ENCODE data around the gene ZNF750.

The ZNF750 gene

GRCh38 chr17:82832881-82833475 lies 6.8 kb downstream of the ZNF750 start:
- no peak for DNase-seq

- DNase-seq: no peak
Observed at GRCh38 chr17:82832411-82832810, 7.4 kb downstream of the ZNF750 start.

GRCh38 chr17:82831818-82832200 lies 8.0 kb downstream of the ZNF750 start:
- DNase-seq: no peak

DNA sequence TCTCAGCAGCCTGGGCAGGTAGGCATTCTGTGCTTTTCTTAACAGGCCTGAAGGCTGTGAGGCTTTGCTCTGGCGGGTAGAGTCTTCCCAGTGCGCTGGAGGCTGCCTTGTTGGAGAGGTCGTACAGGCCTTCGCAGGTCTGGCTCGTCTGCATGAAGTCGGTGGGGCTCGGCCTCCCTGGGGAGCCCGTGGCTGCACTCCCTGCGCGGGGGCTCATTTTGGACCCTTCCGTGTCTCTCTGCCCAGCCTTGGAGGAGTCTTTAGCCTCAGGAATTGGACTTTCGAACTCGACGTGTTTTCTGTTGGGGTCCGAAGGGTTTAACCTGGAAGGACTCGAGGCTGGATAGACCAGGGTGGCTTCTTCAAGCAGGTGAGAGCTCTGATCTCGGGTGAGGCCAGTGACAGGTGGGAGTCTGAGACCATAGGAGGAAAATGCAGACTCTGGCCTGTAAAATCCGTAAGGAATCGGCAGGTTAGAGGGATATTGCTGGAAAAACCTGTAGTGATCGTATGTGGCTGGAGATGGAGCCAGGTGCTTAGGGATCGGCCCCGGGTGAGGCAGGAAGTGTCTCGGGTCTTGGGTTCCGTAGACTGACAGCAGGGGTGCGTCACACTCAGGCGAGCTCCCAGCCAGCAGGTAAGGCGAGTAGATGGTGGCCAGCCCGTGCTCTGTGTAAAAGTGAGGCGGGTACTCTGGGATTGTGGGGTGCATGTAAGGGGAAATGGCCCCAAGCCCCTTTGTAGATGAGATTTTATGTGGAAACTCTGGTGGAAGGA lies 8.6 kb downstream of the ZNF750 start:
- DNase-seq: no peak

GRCh38 chr17:82830249-82830661 lies 9.6 kb downstream of the ZNF750 start:
- no peak for DNase-seq

DNA sequence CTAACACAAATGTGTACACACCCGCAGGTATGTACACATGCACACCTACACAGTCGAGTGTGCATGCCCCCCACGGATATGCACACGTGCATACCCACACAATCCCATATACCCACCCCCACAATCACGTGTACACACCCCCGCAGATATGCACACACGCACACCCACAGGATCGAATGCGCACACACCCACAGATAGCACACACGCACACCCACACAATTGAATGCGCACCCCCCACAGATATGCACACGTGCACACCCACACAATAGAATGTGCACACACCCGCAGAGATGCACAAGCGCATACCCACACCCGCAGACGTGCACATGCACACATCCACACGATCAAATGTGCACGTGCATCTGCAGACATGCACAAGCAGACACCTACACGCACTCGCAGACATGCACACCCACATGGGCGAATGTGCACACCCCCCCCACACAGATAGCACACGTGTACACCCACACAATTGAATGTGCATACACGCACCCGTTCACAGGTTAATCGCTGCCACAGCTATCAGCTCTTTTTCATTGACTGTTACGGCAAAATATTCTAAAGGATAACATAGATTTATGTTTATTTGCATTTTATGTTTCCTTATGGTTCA lies 10.8 kb downstream of the ZNF750 start:
- no peak for DNase-seq

- no peak for DNase-seq
Observed at GRCh38 chr17:82826956-82827355, 12.9 kb downstream of the ZNF750 start.

DNA sequence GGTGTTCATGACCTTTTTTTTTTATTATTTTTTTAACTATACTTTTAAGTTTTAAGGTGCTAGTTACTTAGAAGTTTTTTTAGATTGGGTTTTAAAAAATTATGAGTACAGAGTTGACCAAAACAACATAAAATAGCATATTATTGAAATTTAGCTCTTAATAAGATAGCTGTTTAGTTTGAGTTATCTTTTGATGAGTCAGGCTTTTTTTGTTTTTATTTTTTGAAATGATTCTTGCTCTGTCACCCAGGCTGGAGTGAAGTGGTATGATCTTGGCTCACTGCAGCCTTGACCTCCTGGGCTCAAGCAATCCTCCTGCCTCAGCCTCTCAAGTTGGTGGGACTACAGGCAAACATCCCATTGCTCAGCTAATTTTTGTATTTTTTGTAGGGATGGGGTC lies 13.6 kb downstream of the ZNF750 start:
- no peak for DNase-seq

- no peak for DNase-seq
Observed at GRCh38 chr17:82825540-82826124, 14.2 kb downstream of the ZNF750 start.

DNA sequence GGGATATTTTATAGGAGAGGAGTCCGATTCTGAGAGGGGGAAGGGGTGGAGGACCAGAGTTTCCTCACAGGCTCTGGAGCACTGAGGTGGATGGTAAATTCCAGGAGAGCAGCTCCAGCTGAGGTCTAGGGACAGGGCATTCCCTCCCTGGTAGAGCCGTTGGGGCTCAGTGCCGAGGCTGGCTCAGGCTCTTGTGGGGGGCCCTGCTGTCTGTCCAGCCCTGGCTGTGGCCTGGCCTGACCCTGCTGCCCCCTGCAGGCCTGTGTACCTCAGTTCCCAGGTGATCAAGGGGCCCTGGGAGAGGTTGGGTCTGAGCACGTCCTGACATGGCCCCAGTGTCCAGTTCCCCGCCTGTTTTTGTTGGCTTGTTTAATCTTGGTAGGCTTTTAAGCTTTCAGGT lies 16.8 kb downstream of the ZNF750 start:
- DNase-seq: no peak

DNA sequence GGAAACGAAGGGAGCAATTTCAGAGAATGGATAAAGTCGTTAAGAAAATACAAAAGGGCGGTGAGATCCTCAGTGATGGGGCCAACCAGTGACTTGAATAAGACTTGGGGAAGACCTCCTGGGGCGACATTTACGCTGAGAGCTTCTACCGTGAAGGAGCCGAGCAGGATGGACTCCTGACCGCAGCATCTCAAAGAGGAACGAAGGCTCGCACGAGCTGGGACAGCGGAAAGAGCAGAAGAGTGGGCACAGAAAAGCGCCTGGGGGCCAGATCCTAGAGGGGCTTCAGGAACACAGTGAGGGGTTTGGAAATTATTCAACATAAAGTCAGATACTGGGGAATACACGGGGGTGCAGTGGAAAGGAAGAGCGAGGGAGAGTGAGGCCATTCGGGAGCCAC lies 17.5 kb downstream of the ZNF750 start:
- DNase-seq: no peak

DNA sequence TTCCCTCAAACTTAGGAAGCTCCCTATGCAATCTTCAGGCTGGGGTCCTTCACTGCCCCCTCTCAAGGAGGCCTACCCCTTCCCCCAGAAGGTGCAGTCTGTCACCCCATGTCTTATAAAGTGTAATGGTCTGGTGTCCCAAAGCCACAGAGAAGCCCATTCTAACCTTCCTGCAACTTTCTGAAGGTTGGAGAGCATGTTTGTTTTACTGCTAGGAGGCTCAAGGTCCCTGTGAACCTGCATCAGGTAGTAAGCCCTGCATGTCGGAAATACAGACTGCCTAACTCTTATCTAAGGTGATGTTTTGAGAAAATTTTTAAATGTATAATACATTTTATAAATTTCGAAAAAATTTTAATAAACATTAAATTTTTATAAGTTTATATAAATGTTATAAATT lies 18.3 kb downstream of the ZNF750 start:
- DNase-seq: no peak

DNA sequence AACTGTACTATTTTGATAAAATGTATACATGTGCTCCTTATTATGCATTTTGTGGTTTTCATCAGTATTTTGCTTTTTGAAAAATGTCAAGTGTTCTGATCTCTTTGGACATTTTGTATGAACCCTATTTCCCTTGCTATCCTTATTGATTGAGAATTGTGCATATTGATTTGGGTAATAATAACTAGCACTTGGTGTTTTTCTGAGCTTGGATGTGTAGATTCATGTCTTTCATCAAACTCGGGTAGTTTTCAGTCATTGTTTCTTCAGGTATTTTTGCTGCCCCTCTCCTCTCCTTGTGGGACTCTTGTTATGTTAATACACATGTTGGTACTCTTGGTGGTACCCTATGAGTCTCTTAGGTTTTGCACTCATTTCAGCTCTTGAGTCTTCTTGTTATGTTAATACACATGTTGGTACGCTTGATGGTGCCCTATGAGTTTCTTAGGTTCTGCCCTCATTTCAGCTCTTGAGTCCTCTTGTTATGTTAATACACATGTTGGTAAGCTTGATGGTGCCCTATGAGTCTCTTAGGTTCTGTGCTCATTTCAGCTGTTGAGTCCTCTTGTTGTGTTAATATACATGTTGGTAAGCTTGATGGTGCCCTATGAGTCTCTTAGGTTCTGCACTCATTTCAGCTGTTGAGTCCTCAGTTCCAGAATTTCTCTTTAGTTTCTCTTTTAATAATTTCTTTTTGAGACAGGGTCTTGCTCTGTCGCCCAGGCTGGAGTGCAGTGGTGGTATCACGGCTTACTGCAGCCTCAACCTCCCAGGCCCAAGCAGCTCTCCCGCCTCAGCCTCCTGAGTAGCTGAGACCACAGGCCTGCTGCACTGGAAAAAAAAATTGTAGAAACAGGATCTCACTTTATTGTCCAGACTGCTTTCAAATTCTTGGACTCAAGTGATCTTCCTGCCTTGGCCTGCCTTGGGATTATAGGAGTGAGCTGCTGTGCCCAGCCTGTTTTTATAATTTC lies 19.3 kb downstream of the ZNF750 start:
- DNase-seq: no peak

DNA sequence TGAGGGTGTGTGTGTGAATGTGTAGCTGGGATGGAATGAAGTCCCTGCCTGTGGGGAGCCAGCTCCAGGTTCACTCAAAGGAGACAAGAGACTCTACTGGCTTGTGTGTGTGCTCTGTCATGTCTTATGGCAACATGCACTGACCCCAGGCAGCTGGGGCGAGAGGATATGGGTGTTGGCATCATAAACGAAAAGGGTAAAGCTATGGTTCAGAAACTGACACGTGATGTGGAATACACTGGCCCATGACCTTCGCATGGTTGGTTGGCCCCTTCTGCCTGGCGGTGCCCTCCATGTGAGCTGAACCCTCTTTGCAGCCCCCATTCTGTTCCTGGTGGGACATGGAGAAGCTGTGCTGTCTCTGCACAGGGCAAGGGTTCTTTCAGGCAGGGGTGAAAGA lies 21.9 kb downstream of the ZNF750 start:
- DNase-seq: no peak

DNA sequence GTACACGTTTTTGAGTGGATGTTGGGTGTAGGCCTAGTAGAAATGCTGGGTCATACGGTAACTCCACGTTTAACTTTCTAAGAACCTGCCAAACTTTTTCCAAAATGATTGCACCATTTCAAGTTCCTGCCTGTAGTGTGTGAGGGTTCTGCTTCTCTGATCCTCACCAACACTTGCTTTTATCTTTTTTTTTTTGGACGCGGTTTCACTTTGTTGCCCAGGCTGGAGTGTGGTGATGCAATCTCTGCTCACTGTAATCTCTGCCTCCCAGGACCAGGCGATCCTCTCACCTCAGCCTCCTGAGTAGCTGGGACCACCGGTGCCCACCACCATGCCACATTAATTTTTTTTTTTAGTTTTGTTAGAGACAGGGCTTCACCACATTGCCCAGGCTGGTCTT lies 23.5 kb downstream of the ZNF750 start:
- no peak for DNase-seq

DNA sequence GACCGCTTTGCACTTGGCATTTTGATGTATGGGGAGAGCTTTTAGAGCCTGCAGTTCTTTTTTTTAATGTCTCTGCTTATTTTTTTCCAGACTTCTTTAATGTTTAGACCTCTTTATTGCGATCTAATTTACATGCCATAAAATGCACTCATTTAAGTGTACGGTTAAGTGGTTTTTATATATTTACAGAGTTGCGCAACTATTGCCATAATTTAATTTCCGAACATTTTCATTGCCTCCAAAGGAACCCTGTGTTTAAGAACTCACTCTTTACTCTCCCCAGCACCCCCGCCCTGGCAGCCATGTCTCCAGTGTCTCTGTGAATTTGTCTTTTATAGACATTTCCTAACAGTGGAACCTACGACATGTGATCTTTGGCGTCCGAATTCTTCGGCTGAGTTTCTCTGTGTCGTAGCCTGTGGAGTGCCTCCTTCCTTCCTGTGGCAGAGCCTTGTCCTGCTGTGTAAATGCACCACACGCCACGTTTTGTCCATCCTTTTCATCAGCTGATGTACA lies 24.0 kb downstream of the ZNF750 start:
- no peak for DNase-seq

DNA sequence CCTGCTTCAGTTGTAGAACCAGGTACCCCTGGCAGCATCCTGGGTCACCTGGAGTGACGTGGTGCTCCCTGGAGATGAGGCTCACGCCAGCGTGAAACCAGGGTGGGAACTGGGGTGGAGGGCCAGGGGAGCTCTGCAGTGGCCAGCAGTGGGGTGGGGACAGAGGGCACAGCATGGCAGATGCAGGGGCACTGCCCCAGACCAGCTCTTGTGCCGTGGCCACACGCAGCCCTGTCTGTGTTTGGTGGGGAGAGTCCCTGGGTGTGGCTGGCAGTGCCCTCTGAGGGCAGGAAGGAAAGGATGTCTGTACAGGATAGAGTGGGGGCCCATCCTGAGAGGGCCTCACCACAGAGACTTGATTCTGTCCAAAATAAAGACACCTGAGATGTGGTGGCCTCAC lies 24.5 kb downstream of the ZNF750 start:
- no peak for DNase-seq

DNA sequence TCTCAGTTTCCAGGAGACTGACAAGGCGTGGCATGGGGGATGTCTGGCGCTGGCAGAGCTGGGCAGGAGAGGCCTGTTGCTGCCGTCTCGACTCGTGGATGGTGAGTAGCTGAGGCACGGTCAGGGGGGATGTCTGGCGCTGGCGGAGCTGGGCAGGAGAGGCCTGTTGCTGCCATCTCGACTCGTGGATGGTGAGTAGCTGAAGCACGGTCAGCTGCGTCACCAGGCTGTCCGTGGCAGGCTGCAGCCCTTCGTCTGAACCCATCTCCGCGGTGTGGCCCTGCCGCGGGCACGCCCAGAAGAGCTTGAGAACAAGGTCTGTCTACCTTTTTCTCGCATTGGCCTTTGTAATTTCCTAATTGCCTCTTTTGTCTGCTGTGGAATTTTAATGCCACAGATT lies 25.0 kb downstream of the ZNF750 start:
- DNase-seq: no peak

GRCh38 chr17:82813299-82814051 lies 26.3 kb downstream of the ZNF750 start:
- DNase-seq: no peak

GRCh38 chr17:82812601-82813000 lies 27.2 kb downstream of the ZNF750 start:
- DNase-seq: no peak

GRCh38 chr17:82812058-82812457 lies 27.8 kb downstream of the ZNF750 start:
- DNase-seq: no peak
